ENCODE data around the gene FBN2.
"Not testable (repeated sequence)": the region's sequence is repeated elsewhere in the genome, so short reads cannot be mapped to it uniquely, and the experiment has no call there.

FBN2 gene

GRCh38 chr5:128478386-128479368, 59.4 kb downstream of the FBN2 start:
- DNase-seq (no peak), ATAC-seq (no peak)

DNA sequence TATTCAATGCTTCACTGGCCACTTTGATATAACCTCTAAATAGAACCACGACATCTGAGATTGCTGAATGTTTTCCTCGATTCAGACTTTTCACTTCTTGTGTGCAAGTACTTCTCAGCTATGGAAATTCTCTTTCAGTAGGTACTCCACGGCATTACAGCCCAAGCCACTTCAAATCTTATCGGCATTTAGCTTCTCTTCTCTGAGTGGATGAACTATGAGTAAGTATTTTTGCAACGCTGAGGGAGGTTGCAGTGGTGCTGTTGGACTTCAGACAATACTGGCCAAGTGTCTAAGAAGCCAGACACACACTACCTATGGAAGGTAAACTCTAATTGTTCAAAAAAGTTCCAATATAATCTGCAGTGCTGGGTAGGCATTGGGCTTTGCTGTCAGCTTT, 60.1 kb downstream of the FBN2 start:
- DNase-seq = no peak
- no peak for ATAC-seq

- ATAC-seq (no peak), DNase-seq (no peak)
Measured at GRCh38 chr5:128475693-128476092, 62.4 kb downstream of the FBN2 start.

- ATAC-seq = no peak
- no peak for DNase-seq
Measured at GRCh38 chr5:128472919-128473318, 65.1 kb downstream of the FBN2 start.

DNA sequence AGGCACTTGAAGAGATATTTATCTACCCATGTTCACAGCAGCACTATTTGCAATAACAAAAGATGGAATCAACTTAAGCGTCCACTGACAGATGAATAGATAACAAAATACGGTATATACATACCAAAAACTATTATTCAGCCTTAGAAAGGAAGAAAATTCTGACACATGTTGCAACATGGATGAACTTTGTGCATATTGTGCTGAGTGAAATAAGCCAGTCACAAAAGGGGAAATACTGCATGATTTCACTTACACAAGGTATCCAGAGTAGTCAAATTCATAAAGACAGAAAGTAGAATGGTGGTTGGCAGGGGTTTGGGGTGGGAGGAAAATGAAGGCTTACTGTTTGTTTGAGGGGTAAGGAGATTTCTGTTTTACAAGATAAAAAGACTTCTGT, 66.0 kb downstream of the FBN2 start:
- ATAC-seq (no peak), DNase-seq (no peak)

- no peak for ATAC-seq
- no peak for DNase-seq
Measured at GRCh38 chr5:128470663-128471062, 67.4 kb downstream of the FBN2 start.

DNA sequence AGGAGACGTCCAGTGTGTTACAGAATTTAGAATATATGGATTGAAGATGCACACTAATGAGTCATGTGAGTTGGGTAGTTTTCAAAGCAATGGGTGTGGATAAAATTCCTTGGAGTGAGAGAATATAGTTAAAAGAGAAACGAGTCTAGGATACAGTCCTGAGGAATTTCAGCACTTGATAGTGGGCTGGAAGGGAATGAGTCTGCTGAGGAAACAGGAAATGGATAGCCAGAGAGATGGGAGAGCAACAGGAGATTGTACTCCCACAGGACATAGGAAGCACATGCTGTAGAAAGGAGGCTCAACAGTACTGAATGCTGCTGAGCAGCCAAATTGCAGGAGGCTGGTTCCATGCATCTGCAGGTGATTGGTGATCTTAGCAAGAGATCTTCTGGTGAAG, 68.1 kb downstream of the FBN2 start:
- DNase-seq (no peak), ATAC-seq (no peak)

DNA sequence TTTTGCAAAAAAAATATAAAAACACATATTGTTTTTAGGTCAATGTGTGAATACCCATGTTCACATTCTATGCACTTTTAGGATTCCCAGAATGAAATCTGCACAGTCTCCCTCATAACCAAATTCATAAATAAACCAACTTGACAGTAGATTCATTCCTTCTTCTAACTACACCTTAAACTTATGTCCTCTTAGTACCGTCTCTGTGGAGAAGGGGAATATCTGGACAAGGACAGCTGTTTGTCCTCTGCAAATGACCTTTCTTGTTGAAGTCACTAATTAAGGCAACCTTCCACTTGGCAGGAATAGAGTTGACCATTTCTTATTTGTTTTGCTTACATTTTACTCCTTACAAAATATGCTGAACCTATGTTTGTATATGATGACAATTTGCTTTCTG, 71.1 kb downstream of the FBN2 start:
- DNase-seq = no peak
- ATAC-seq = no peak

GRCh38 chr5:128466554-128466953, 71.5 kb downstream of the FBN2 start:
- ATAC-seq (no peak), DNase-seq (no peak)

DNA sequence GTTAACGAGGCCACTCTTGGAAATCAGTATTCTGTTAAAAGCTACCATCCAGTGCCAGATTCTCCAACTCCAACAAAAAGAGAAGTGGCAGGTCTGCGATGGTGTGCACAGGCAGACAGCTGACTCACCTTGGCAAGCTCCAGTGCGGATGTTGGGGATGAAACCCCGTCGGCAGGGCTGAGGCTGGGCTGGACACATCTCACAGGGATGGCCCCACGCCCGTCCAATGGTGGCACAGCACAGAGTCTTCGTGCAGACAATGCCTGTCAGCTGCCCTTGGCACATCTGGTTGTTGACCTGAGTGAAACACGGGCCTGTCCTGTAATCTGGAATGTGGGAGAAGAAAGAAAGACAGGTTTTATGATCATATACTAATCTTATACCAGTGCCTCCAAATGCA, 73.4 kb downstream of the FBN2 start:
- DNase-seq (no peak), ATAC-seq (no peak)

DNA sequence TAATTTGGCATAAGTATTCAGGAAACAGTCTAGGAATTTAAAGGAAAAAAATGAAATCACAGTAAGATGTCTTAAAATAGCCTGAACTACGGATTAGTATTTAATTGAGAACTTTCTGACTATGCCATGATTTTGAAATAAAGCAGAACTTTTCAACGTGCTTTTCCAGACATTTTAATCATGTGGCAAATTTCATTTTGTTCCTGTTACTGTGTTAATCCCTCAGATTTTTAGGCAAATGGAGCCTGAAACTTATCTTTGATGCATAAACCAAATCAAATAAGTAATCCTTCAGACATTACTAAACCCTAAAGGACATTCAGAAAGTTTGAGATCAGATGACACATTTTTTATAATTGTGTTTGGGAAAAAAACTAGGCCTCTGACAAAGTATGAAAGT, 75.7 kb downstream of the FBN2 start:
- ATAC-seq (no peak), DNase-seq (no peak)

DNA sequence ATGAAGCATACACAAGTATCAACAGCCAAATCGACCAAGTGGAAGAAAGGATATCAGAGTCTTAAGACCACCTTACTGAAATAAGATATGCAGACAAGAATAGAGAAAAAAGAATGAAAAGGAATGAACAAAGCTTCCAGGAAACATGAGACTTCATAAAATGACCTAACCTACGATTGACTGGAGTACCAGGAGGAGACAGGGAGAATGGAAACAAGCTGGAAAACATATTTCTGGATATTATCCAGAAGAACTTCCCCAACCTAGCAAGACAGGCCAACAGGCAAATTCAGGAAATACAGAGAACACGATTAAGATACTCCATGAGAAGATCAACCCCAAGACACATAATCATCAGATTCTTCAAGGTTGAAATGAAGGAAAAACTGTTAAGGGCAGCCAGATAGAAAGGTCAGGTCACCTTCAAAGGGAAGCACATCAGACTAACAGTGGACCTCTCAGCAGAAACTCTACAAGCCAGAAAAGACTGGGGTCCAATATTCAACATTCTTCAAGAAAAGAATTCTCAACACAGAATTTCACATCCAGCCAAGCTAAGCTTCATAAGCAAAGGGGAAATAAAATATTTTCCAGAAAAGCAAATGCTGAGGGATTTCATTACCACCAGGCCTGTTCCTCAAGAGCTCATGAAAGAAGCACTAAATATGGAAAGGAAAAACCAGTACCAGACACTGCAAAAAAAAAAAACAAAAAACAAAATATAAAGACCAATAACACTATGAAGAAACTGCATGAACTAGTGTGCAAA, 80.7 kb downstream of the FBN2 start:
- DNase-seq, ATAC-seq: not testable (repeated sequence)

DNA sequence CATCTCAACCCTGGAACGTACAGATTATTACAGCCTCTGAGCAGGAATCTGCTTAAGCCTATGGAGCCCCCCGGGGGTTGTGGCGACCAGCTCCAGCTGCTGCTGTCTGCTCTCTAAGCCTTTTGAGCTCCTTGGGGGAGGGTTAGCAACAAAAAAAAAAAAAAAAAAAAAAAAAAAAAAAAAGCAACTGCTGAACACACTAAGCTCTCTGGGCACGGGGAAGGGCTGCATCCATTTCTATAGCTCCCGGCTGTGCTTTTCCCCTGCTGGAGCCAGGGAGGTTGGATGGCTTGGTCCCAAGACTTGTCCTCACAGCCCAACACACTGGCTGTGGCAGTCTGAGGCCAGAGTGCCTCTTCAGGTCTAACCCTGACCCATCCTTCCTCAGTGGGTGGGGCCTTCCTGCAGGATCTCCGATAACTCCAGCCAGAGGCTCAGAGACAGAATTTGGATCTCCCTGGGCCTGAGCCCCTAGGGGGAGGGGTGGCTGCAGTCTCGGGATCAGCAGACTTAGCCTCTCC, 82.1 kb downstream of the FBN2 start:
- DNase-seq (no peak), ATAC-seq (no peak)

DNA sequence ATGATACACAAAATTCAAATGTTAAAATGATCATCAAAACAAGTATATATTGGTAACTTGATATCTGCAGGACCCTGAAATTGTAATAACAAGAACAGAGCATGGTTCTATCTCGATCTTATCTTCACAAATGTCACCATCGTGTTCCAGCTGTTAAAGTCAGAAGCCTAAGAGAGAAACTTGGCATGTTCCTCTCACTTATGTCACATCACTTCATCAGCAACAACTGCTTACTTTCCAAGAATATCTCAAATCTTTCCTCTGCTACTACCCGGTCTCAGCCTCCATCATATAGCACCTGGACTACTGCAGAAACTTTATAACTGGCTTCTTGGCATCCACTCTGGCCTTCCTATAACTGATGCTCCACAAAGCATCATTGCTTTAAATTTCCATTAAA, 84.9 kb downstream of the FBN2 start:
- no peak for DNase-seq
- no peak for ATAC-seq

- DNase-seq, ATAC-seq: not testable (repeated sequence)
Measured at GRCh38 chr5:128447224-128447623, 90.8 kb downstream of the FBN2 start.

- DNase-seq (no peak), ATAC-seq (no peak)
Measured at GRCh38 chr5:128441941-128442350, 96.1 kb downstream of the FBN2 start.

DNA sequence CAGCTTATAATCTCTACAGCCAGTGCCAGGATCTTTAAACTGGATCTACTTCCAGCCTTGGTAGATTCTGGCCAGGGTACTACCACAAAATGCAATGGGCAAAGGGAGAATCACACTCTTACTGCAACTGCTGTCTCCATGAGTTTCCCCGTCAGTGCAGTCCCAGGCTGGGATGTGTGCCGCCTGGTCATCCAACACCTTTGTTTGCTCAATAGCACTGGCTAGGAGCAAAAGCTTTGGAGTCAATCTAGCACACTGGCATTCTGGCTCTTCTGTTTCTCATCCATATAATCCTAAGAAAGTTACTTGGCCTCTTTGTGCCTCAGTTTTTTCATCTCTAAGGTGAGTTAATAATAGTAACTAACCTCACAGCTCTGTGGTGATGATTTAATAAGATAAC, 96.9 kb downstream of the FBN2 start:
- no peak for DNase-seq
- no peak for ATAC-seq

DNA sequence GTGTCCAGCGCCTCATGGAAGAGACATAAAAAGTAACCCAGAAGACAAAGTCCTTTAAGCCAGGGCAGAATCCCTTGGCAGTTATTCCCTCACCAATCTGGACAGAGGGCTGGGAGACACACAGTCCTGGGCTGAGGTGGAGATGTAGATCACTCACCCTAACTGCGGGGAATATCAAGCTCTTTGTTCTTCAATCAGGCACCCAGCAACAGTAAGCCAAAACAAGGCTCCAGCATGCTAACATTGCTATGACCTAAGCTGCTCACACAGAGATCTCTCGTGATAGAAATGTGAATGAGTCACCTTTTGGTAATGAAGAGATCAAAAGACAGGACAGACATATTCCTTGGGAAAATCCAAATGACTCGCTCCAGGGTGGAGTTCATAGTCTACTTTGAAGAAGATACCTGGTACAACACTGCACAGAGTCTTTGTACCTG, 101.3 kb downstream of the FBN2 start:
- ATAC-seq (no peak), DNase-seq (no peak)

DNA sequence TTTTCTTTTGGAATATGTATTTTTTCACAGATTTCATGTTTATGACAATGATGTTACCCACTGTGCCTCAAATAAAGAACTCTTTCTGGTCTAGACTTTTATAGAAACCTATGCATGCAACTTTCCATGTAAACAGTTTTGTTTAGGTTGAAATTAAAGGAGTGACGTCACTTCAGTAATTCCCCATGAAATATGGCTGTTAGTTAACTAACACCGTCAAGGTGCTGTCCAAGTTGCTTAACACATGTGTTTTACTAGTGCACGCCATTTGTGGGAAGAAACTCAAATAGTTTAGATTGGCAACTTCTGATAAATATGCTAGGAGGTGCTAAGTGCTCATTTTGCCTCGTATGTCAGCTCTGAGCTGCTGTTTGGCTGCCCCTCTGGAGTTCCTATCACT, 102.2 kb downstream of the FBN2 start:
- no peak for DNase-seq
- ATAC-seq = no peak

DNA sequence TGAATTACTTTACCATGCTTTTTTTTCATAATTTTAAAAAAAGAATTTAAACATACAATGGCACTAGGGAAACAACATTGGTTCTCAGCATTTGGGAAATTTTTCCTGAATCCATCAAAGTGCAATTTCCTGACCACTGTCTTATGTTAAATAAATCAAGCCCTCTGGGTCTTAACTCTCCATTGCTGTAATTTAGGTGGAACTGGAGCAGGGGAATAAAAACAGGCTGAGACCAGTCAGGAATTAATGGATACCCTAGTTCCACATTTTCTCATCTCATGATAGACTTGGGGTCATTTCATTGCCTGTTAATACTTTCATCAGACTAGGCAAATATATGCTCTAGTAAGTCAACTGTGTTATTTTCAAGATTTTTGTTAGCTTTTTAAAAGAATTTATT, 103.1 kb downstream of the FBN2 start:
- ATAC-seq (no peak), DNase-seq (no peak)

DNA sequence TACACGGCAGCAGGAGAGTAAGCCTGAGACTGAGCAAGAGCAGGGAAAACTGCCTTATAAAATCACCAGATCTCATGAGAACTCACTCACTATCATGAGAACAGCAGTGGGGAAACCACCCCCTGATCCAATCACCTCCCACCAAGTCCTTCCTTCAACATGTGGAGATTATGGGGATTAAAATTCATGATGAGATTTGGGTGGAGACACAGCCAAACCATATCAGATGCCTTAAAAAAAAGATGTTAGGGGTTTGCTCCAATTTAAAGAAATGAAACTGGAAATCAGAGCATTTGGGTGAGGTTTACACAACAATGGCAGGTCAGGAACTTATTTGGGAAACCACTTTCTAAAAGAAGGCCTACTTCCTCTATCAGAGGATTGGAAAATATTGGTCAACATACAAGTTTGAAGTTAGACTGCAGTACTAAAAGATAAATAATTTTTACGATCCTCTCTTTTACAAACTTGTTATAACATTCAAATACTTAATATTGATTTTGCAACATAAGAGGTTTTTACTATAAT, 105.1 kb downstream of the FBN2 start:
- ATAC-seq (no peak), DNase-seq (no peak)

DNA sequence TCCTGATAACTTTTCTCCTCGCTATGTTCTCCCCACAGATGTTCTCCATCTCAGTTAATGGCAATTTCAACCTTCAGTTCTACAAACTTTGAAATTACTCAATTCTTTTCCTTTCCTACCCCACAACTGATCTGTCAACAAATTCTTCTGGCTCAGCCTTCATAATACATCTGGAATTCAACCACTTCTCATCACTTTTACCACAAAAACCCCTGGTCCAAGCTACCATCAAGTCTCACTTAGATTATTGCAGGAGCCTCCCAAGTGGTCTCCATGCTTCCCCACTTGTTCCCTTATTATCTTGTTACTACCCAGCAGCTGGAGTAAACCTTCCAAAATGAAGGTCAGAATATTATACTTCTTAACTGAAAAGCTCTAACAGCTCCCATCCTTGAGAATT, 110.1 kb downstream of the FBN2 start:
- ATAC-seq (no peak), DNase-seq (no peak)

- DNase-seq (no peak), ATAC-seq (no peak)
Measured at GRCh38 chr5:128426090-128426534, 111.9 kb downstream of the FBN2 start.
